Panc1 (cell line): Measurements from ENCODE around the gene APBB2. TPM values are rescaled to one million over a fixed set of nuclear protein-coding genes. Genes with fewer than 3 reads are reported as not detected.

ENCODE experiments used
- ATAC-seq: fragments of 200-7000 bp; cut with Tn5 transposase; 2 replicates; pipeline ENCODE4 v1.9.1; 2020; ENCODE audit warnings: mild to moderate bottlenecking, moderate library complexity
- BruUV-seq: library from RNA; stranded (reverse); fragments of 400-500 nt; replicated peaks from 2 replicates; lab custom pipeline; 2021; lab: Mats Ljungman, UMichigan
- CTCF ChIA-PET: fragments of 300-600 bp; sonication (Branson Sonifier 250); formaldehyde crosslinking; loops from one replicate; lab custom pipeline; 2022; ENCODE audit warnings: antibody characterized with exemption; lab: Charles Lee
- POLR2A ChIA-PET: fragments of 300-600 bp; sonication (Branson Sonifier 250); formaldehyde crosslinking; loops from one replicate; lab custom pipeline; 2022; ENCODE audit warnings: antibody characterized with exemption; lab: Charles Lee
- DNase-seq: peaks from one replicate; pipeline ENCODE4 v3.0.0-alpha.2; 2010; ENCODE audit warnings: low read depth, low spot score
- H3K27ac ChIP-seq: 2 replicates; pipeline ENCODE4 v1.5.1; 2011; ENCODE audit warnings: mild to moderate bottlenecking, low read length, inconsistent platforms
- H3K27me3 ChIP-seq: fragments of 200-500 bp; sonication (Bioruptor generic); 2 replicates; pipeline ENCODE4 v1.6.0; 2014; ENCODE audit warnings: low read length, inconsistent platforms; ENCODE audit not compliant: control insufficient read depth, insufficient read depth
- H3K36me3 ChIP-seq: fragments of 200-500 bp; sonication (Bioruptor generic); 2 replicates; pipeline ENCODE4 v1.5.1; 2014; ENCODE audit warnings: inconsistent platforms, mild to moderate bottlenecking, low read length, moderate library complexity; ENCODE audit not compliant: control insufficient read depth, insufficient read depth
- H3K4me1 ChIP-seq: 2 replicates; pipeline ENCODE4 v1.5.1; 2011; ENCODE audit warnings: inconsistent platforms, mild to moderate bottlenecking, low read length, moderate library complexity; ENCODE audit not compliant: control insufficient read depth, insufficient read depth
- H3K4me3 ChIP-seq, 2 experiments: 2 replicates each; pipeline ENCODE4 v1.5.1; 2011 to 2012; ENCODE audit warnings: low read depth in 2 of 2, low read length in 2 of 2, mild to moderate bottlenecking in 2 of 2, inconsistent platforms in 1 of 2, moderate library complexity in 1 of 2
- H3K9me3 ChIP-seq: fragments of 200-500 bp; sonication (Bioruptor generic); 2 replicates; pipeline ENCODE4 v1.5.1; 2014; ENCODE audit warnings: low read depth, mild to moderate bottlenecking, inconsistent platforms, low read length, moderate library complexity; ENCODE audit not compliant: control insufficient read depth, insufficient read depth
- POLR2AphosphoS5 ChIP-seq: IDR thresholded peaks from 2 replicates; pipeline ENCODE4 v1.6.1; 2012; ENCODE audit warnings: mild to moderate bottlenecking, low read depth, low read length, moderate library complexity
- SIN3A ChIP-seq: IDR thresholded peaks from 2 replicates; pipeline ENCODE4 v1.6.1; 2012; ENCODE audit warnings: low read depth, mild to moderate bottlenecking, low read length, moderate library complexity, borderline replicate concordance; ENCODE audit not compliant: insufficient read depth
- TCF7L2 ChIP-seq: IDR thresholded peaks from 2 replicates; pipeline ENCODE4 v1.6.1; 2011; ENCODE audit warnings: mild to moderate bottlenecking, low read depth, low read length, inconsistent platforms
- in situ Hi-C: cut with HindIII; loops from 2 replicates; pipeline ENCODE4 v1.10.0; 2016; ENCODE audit warnings: low sequenced_read_pairs, low pct_unique_long_range_greater_than_20kb
- intact Hi-C: fragments of 100-400 bp; cut with micrococcal nuclease; formaldehyde crosslinking; loops from one replicate; pipeline ENCODE4 v1.10.0; 2022; ENCODE audit not compliant: unreplicated experiment
- total RNA-seq: library from RNA; stranded (reverse); gene quantifications from one replicate; pipeline ENCODE4 v1.2.1, GENCODE V29; 2021; ENCODE audit not compliant: unreplicated experiment
- TF ChIP-seq, protein P1 (sequence below): fragments of 450-650 bp; IDR thresholded peaks from 2 replicates; pipeline ENCODE4 v1.5.1; 2017; ENCODE audit warnings: mild to moderate bottlenecking
- TF ChIP-seq, protein P2 (sequence below), 2 experiments: IDR thresholded peaks; 2 replicates each; pipeline ENCODE4 v1.6.1; 2011 to 2012; ENCODE audit warnings: low read depth in 2 of 2, control low read depth in 1 of 2, low read length in 1 of 2, mild to moderate bottlenecking in 1 of 2, moderate library complexity in 1 of 2; ENCODE audit not compliant: insufficient read depth in 1 of 2

The APBB2 gene
- total RNA-seq, 1 experiment from 2014 or later: 27.1 TPM

DNA sequence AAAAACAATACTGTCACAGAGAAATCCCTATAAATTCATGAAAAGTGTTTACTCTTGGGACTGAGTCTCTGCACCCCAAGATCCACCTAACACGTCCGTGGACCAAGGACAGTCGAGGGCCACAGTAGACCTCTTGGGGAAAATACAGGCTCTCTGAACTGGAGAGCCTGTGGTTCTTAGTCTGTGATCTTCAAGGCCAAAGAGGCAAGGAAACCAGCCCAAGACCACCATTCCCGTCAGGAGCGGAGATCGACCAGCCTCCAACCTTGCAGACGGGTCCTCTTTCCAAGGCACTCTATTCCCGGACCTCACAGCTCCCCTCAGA, 1.6 kb upstream of the APBB2 start:
- ATAC-seq: no peak

DNA sequence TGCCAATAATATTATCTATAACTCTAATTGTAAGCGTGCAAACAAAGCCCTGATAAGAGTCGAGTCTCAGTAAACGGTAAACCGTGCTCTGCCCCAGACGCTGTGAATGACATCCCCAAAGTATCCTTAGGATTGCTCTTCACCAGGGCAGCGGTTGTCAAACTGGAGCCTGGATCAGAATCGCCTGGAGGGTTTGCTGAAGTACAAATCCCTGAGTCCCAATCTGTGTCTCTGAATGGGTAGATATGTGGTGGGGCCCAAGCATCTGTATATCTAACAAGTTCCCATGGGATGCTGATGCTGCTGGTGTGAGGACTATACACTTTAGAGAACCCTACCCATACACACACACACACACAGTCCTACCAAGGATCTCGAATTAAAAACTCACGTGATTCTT, 813 bp upstream of the APBB2 start:
- intact Hi-C loops: loop anchor here (2.0 kb wide), 1 partner anchor 238 kb away; no protein-coding TSS in a partner anchor
- ATAC-seq: no peak
- TF ChIP-seq SIN3A (no peak), POLR2AphosphoS5 (no peak)
- TF ChIP-seq, protein P1, sequence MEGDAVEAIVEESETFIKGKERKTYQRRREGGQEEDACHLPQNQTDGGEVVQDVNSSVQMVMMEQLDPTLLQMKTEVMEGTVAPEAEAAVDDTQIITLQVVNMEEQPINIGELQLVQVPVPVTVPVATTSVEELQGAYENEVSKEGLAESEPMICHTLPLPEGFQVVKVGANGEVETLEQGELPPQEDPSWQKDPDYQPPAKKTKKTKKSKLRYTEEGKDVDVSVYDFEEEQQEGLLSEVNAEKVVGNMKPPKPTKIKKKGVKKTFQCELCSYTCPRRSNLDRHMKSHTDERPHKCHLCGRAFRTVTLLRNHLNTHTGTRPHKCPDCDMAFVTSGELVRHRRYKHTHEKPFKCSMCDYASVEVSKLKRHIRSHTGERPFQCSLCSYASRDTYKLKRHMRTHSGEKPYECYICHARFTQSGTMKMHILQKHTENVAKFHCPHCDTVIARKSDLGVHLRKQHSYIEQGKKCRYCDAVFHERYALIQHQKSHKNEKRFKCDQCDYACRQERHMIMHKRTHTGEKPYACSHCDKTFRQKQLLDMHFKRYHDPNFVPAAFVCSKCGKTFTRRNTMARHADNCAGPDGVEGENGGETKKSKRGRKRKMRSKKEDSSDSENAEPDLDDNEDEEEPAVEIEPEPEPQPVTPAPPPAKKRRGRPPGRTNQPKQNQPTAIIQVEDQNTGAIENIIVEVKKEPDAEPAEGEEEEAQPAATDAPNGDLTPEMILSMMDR: no peak
- no peak for DNase-seq
- H3K9me3 ChIP-seq: no peaks in the 10 kb centered on the region
- H3K4me1 ChIP-seq: peaks cover 20% of the 10 kb centered on the region
- peaks cover 4% of the 10 kb centered on the region; the same call in 1 of the 2 replicates for H3K36me3 ChIP-seq
- no TSS peak for BruUV-seq
- in situ Hi-C loops: no loop called here
- no peaks in the 10 kb centered on the region for H3K27me3 ChIP-seq
- peak overlapping the region; percentile 93 for H3K27ac ChIP-seq
- H3K4me3 ChIP-seq: peak overlapping the region in 1 of 2 experiments; percentile 40; a peak in 1 of 4 replicates
- CTCF ChIA-PET: interaction anchor here (0.7 to 1.5 kb wide), 2 partner anchors 62 to 239 kb away, joined by 3 read pairs; no protein-coding TSS in a partner anchor
- POLR2A ChIA-PET: no interaction called here

More for the DNA sequence above, 1.6 kb upstream of the APBB2 start:
- H3K9me3 ChIP-seq: no peaks in the 10 kb centered on the region
- peaks cover 4% of the 10 kb centered on the region; the same call in 1 of the 2 replicates for H3K36me3 ChIP-seq
- no peak for DNase-seq
- peaks cover 17% of the 10 kb centered on the region for H3K4me1 ChIP-seq
- no peaks in the 10 kb centered on the region for H3K27me3 ChIP-seq
- no TSS peak for BruUV-seq
- intact Hi-C loops (loop anchor here (2.0 kb wide), 1 partner anchor 239 kb away; no protein-coding TSS in a partner anchor), in situ Hi-C loops (no loop called here)
- POLR2A ChIA-PET: interaction anchor here (0.6 kb wide), 1 partner anchor 139 kb away, joined by 4 read pairs; no protein-coding TSS in a partner anchor
- CTCF ChIA-PET: interaction anchor here (0.7 kb wide), 1 partner anchor 62 kb away, joined by 3 read pairs; no protein-coding TSS in a partner anchor
- TF ChIP-seq TCF7L2: no peak
- TF ChIP-seq, protein P2, sequence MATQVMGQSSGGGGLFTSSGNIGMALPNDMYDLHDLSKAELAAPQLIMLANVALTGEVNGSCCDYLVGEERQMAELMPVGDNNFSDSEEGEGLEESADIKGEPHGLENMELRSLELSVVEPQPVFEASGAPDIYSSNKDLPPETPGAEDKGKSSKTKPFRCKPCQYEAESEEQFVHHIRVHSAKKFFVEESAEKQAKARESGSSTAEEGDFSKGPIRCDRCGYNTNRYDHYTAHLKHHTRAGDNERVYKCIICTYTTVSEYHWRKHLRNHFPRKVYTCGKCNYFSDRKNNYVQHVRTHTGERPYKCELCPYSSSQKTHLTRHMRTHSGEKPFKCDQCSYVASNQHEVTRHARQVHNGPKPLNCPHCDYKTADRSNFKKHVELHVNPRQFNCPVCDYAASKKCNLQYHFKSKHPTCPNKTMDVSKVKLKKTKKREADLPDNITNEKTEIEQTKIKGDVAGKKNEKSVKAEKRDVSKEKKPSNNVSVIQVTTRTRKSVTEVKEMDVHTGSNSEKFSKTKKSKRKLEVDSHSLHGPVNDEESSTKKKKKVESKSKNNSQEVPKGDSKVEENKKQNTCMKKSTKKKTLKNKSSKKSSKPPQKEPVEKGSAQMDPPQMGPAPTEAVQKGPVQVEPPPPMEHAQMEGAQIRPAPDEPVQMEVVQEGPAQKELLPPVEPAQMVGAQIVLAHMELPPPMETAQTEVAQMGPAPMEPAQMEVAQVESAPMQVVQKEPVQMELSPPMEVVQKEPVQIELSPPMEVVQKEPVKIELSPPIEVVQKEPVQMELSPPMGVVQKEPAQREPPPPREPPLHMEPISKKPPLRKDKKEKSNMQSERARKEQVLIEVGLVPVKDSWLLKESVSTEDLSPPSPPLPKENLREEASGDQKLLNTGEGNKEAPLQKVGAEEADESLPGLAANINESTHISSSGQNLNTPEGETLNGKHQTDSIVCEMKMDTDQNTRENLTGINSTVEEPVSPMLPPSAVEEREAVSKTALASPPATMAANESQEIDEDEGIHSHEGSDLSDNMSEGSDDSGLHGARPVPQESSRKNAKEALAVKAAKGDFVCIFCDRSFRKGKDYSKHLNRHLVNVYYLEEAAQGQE (IDR thresholded peaks at IDR 0.05; ENCODE audit: insufficient read depth in 1 of 2, low read depth in 2 of 2, low read length in 1 of 2): no peak
- TF ChIP-seq, protein P1: no peak
- no peak for TF ChIP-seq SIN3A
- TF ChIP-seq POLR2AphosphoS5: no peak
- peak overlapping the region; percentile 66 to 84 for H3K4me3 ChIP-seq
- H3K27ac ChIP-seq: peak overlapping the region; percentile 93
